ENCODE measurements around the gene CD44. TPM values are rescaled to one million over a fixed set of nuclear protein-coding genes. Genes with fewer than 3 reads are reported as not detected.

Gene CD44
- total RNA-seq, 4 donors from 2014 or later: 861 to 1,282 (median 914) TPM

- DNase-seq (ENCODE audit: low spot score in 2 of 2): no peak
- TF ChIP-seq CTCF (IDR thresholded peaks at IDR 0.05): no peak
- TF ChIP-seq POLR2A (IDR thresholded peaks at IDR 0.05): no peak
- intact Hi-C loops (cut with DNase I; ENCODE audit: low total_unique reads): no loop called here
- H3K4me3 ChIP-seq (ENCODE audit: low read depth, poor library complexity, severe bottlenecking): no peak overlapping the region
- 31 to 37% methylated on average over 12 of the region's 12 CpGs for WGBS, 2 donors
Observed at GRCh38 chr11:35157814-35158700, 19.1 kb downstream of the CD44 start.

GRCh38 chr11:35158701-35159510 lies 19.9 kb downstream of the CD44 start:
- intact Hi-C loops (cut with DNase I; ENCODE audit: low total_unique reads): no loop called here
- DNase-seq (ENCODE audit: low spot score in 2 of 2): peak; percentile 81 to 89
- no peak for TF ChIP-seq POLR2A (IDR thresholded peaks at IDR 0.05)
- no peak for TF ChIP-seq CTCF (IDR thresholded peaks at IDR 0.05)
- WGBS, 2 donors: 13 to 19% methylated on average over 6 of the region's 6 CpGs
- H3K4me3 ChIP-seq (ENCODE audit: low read depth, poor library complexity, severe bottlenecking): no peak overlapping the region

GRCh38 chr11:35160246-35160824 lies 21.4 kb downstream of the CD44 start:
- DNase-seq (ENCODE audit: low spot score in 2 of 2): no peak
- TF ChIP-seq CTCF (IDR thresholded peaks at IDR 0.05) (no peak), POLR2A (IDR thresholded peaks at IDR 0.05) (no peak)
- WGBS, 2 donors: 59 to 61% methylated on average over 7 of the region's 7 CpGs
- intact Hi-C loops (cut with DNase I; ENCODE audit: low total_unique reads): no loop called here
- no peak overlapping the region for H3K4me3 ChIP-seq (ENCODE audit: low read depth, poor library complexity, severe bottlenecking)

- DNase-seq (ENCODE audit: low spot score in 2 of 2): no peak
- 90 to 94% methylated on average over 3 of the region's 3 CpGs for WGBS, 2 donors
- TF ChIP-seq POLR2A (IDR thresholded peaks at IDR 0.05) (no peak), CTCF (IDR thresholded peaks at IDR 0.05) (no peak)
- intact Hi-C loops (cut with DNase I; ENCODE audit: low total_unique reads): no loop called here
- H3K4me3 ChIP-seq (ENCODE audit: low read depth, poor library complexity, severe bottlenecking): no peak overlapping the region
Observed at GRCh38 chr11:35160902-35161597, 22.1 kb downstream of the CD44 start.

- TF ChIP-seq POLR2A (IDR thresholded peaks at IDR 0.05) (no peak), CTCF (IDR thresholded peaks at IDR 0.05) (no peak)
- peak in 1 of 2 donors; percentile 63 for DNase-seq (ENCODE audit: low spot score in 2 of 2)
- H3K4me3 ChIP-seq (ENCODE audit: low read depth, poor library complexity, severe bottlenecking): no peak overlapping the region
- 54 to 65% methylated on average over 2 of the region's 2 CpGs for WGBS, 2 donors
- intact Hi-C loops (cut with DNase I; ENCODE audit: low total_unique reads): no loop called here
Observed at GRCh38 chr11:35162745-35163144, 23.8 kb downstream of the CD44 start.

All from lower leg skin (tissue), 4 donors.